HG03432 (cell line): ENCODE results near the gene NDUFS1.
A peak's percentile ranks its signal among the peaks of the same experiment; 100 is the strongest.
"Not testable (repeated sequence)": the region's sequence is repeated elsewhere in the genome, so short reads cannot be mapped to it uniquely, and the experiment has no call there.

Experiments
- ATAC-seq: cut with Tn5 transposase; IDR thresholded peaks from one replicate; pipeline ENCODE4 v1.9.1; 2021; ENCODE audit warnings: mild to moderate bottlenecking, moderate library complexity; ENCODE audit not compliant: unreplicated experiment

The NDUFS1 gene

GRCh38 chr2:206163251-206163880, 4.1 kb upstream of the NDUFS1 start:
- ATAC-seq = no peak

DNA sequence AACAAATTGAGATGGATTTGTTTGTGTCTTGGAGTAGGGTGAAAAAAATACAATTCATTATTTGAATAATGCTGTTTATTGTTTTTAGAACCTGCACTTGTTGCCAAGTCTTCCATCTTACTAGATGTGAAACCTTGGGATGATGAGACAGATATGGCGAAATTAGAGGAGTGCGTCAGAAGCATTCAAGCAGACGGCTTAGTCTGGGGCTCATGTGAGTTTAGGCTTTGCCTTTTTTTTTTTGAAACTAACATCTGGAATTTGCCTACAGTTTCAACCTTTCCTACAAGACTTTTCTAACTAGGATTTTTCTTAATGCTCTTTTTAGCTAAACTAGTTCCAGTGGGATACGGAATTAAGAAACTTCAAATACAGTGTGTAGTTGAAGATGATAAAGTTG, 3.2 kb upstream of the NDUFS1 start:
- ATAC-seq = not testable (repeated sequence)

- no peak for ATAC-seq
Measured at GRCh38 chr2:206160807-206161179, 1.5 kb upstream of the NDUFS1 start.

GRCh38 chr2:206160125-206160806, 1.0 kb upstream of the NDUFS1 start:
- ATAC-seq = peak; percentile 55

DNA sequence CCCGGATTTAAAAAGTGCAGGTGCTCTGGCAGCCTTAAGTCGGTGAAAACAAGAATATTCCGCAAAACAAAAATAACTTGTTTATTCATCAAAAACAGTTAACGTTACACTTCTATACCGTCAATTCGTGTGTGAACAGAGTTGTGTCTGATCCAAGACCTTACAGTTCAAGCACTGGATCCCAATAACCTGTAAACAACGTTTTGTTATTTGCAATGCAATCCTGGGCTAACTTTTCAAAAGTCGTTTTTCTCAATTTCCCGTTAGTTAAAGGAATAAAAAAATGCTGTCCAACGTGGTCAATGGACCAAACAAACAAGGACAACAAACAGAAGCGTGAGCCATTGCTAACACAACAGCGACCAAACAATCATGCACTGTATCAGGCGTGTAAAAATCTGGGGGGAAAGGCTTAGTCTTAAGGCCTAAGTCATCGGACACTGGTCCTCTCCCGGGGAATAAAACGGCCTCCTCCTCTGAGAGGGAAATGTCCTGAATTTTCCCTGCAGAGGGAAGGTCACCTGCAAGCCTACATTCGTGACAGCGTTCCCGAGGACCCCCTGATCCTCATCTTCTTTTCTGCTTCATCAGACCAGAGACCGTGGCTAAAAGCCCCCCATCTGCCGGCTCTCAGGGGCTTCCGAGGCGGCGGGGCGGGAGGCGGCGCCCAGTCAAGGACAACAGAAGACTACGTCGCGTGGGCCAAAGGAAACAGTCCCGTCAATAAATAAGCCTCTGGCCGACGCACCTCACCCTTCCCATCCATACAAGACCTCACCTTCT, 490 bp downstream of the NDUFS1 start:
- peak; percentile 27 for ATAC-seq

- ATAC-seq = not testable (repeated sequence)
Measured at GRCh38 chr2:206157014-206157413, 2.2 kb downstream of the NDUFS1 start.

DNA sequence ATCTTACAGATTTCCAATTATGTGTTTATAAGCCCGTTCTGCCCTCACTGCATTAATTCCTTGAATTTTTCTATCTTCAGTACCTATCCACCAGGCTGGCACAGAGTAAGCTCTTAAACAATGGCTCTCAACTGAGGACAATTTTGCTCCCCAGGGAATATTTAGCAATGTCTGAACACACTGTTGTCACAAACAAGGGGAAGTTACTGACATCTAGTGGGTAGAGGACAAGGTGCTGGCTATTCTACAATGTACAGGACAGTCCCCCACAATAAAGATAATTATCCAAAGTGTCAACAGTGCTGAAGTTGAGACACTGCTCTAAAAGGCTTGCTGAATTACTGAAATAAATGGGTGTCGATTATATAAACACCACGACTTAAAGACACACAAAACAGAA, 5.0 kb downstream of the NDUFS1 start:
- ATAC-seq = peak; percentile 59

GRCh38 chr2:206150631-206151030, 8.6 kb downstream of the NDUFS1 start:
- no peak for ATAC-seq

DNA sequence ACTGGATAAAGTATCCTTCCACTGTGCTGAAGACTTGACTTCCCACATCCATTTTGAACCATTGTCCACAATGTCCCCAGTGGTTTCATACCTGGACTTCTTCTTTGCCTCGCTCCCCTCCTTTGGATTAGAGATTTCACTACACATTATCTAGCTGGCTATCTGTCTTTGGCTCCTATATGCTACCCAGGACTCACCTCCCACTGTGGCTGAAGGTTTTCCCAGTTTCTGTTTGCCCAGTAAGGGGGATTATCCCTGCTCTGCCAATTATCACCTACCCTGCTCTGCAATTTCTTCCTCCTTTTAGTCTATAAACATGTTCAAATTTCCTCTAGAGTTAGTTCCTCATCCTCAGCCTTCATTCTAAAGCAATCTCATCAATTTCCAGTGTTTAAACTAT, 9.1 kb downstream of the NDUFS1 start:
- no peak for ATAC-seq

DNA sequence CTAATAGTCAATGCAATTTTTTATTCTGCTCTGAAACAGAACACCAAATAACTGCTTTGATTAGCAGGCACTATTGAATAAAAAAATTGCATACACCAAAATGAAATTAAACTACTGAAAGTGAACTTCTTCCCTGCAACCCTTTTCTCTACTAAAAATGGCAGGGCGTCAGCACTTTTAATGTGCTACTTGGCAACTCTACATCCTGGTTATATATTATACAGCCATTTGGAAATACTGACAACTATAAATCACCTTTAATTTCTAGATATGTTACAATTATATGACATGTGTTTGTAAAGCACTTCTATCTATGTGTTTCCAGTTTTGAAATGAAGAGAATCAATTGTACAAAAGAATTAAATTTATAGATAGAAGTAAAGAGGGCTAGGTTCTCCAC, 9.9 kb downstream of the NDUFS1 start:
- ATAC-seq = no peak

GRCh38 chr2:206145665-206146064, 13.6 kb downstream of the NDUFS1 start:
- ATAC-seq = no peak

- no peak for ATAC-seq
Measured at GRCh38 chr2:206144383-206144782, 14.9 kb downstream of the NDUFS1 start.

DNA sequence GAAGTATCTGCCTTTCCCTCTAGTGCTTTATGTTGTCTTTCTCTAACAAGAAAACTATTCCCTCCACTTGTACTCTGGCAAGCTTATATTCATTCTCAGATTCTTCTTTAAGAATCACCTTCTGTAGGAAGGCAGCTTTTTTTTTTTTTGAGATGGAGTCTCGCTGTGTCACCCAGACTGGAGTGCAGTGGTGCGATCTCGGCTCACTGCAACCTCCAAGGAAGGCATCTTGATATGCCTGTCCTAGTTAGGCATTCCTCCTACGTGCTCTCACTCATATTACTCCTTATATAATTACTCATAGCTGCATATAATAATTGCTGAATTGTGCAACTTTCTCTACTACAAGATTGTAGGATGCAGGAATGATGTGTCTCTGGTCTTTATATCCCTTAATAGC, 15.8 kb downstream of the NDUFS1 start:
- ATAC-seq = no peak

GRCh38 chr2:206127656-206128055, 31.6 kb downstream of the NDUFS1 start:
- no peak for ATAC-seq

DNA sequence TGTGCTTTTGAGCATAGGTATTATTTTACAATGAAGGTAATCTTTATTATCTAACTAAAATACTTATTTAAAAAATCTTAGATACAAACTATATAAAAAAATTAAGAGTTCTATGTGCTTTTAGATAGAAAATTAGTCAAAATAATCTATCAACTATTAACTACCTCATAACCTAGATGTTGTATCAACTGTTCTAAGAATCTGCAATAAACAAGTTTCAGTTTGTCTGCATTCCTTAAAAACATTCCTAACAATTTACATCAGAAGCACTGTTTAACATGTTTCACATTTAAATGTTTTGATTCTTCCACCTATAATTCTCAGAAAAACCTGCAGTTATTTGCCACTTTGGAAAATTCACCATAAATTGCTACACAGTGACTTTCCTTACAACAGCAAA, 33.3 kb downstream of the NDUFS1 start:
- no peak for ATAC-seq

- not testable (repeated sequence) for ATAC-seq
Measured at GRCh38 chr2:206122569-206122968, 36.7 kb downstream of the NDUFS1 start.

- no peak for ATAC-seq
Measured at GRCh38 chr2:206116278-206116677, 43.0 kb downstream of the NDUFS1 start.

DNA sequence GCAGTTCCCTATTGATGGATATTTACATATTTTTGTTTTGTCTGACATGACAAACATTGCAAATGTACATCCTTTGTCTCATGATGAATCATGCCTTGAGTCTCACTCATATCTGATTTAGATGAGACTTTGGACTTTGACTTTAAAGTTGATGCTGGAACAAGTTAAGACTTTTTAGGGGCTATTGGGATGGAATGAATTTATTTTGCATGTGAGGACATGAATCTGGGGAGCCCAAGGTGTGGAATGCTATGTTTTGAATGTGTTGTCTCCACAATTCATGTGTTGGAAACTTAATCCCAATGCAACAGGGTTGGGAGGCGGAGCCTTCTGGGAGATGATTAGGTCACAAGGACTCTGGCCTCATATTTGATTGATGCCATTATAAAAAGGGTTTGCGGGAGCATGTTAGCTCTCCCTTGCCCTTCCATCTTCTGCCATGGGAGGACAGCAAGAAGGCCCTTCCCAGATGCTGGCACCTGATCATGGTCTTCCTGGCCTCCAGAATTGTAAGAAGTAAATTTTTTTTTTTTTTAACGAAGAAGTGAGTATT, 44.1 kb downstream of the NDUFS1 start:
- ATAC-seq = no peak

GRCh38 chr2:206112846-206113547, 46.2 kb downstream of the NDUFS1 start:
- ATAC-seq = no peak

- ATAC-seq = no peak
Measured at GRCh38 chr2:206112108-206112507, 47.1 kb downstream of the NDUFS1 start.

GRCh38 chr2:206108713-206109112, 50.5 kb downstream of the NDUFS1 start:
- no peak for ATAC-seq
